NCI-H2081 treated with DMSO at 0.1 percent for 48 hours (cell line): ENCODE results near the gene GRIA1.

Experiments
- DNase-seq: peaks from one replicate; lab custom pipeline; 2025; lab: John Stamatoyannopoulos, UW

Gene GRIA1

GRCh38 chr5:153498516-153498915 is 8.0 kb downstream of the GRIA1 start:
- no peak for DNase-seq

GRCh38 chr5:153500178-153500577 is 9.7 kb downstream of the GRIA1 start:
- DNase-seq = no peak

GRCh38 chr5:153504726-153505125 is 14.3 kb downstream of the GRIA1 start:
- DNase-seq = no peak

- DNase-seq = no peak
These were observed 18.2 kb downstream of the GRIA1 start for GRCh38 chr5:153508700-153509099.

GRCh38 chr5:153511622-153512021 is 21.2 kb downstream of the GRIA1 start:
- no peak for DNase-seq

- no peak for DNase-seq
These were observed 22.7 kb downstream of the GRIA1 start for GRCh38 chr5:153513156-153513555.

GRCh38 chr5:153515301-153515700 is 24.8 kb downstream of the GRIA1 start:
- DNase-seq = no peak

- no peak for DNase-seq
These were observed 26.2 kb downstream of the GRIA1 start for GRCh38 chr5:153516504-153517240.

GRCh38 chr5:153517241-153517611 is 26.8 kb downstream of the GRIA1 start:
- DNase-seq = no peak

GRCh38 chr5:153520137-153520536 is 29.7 kb downstream of the GRIA1 start:
- no peak for DNase-seq

GRCh38 chr5:153520952-153521351 is 30.5 kb downstream of the GRIA1 start:
- no peak for DNase-seq

GRCh38 chr5:153523211-153523610 is 32.7 kb downstream of the GRIA1 start:
- DNase-seq = no peak

GRCh38 chr5:153523831-153524230 is 33.4 kb downstream of the GRIA1 start:
- DNase-seq = no peak

- DNase-seq = no peak
These were observed 35.1 kb downstream of the GRIA1 start for GRCh38 chr5:153525536-153525935.

GRCh38 chr5:153530357-153531143 is 40.1 kb downstream of the GRIA1 start:
- no peak for DNase-seq

GRCh38 chr5:153533546-153533945 is 43.1 kb downstream of the GRIA1 start:
- DNase-seq = no peak

- DNase-seq = no peak
These were observed 43.6 kb downstream of the GRIA1 start for GRCh38 chr5:153534102-153534501.

- DNase-seq = no peak
These were observed 46.7 kb downstream of the GRIA1 start for GRCh38 chr5:153537207-153537606.

- DNase-seq = no peak
These were observed 49.5 kb downstream of the GRIA1 start for GRCh38 chr5:153539983-153540382.

GRCh38 chr5:153542536-153542935 is 52.1 kb downstream of the GRIA1 start:
- no peak for DNase-seq

GRCh38 chr5:153543288-153543687 is 52.8 kb downstream of the GRIA1 start:
- DNase-seq = no peak

- no peak for DNase-seq
These were observed 53.5 kb downstream of the GRIA1 start for GRCh38 chr5:153543959-153544470.

GRCh38 chr5:153544706-153545105 is 54.2 kb downstream of the GRIA1 start:
- no peak for DNase-seq
